ENCODE results near the gene FBXO34. TPM values are rescaled to one million over a fixed set of nuclear protein-coding genes. Genes with fewer than 3 reads are reported as not detected.

FBXO34 gene
- total and polyA plus RNA-seq, 2 of the 13 experiments (the other 11 are each of a cell fraction or from before 2014, with no cell fraction given): 8.8 to 13.5 TPM

GRCh38 chr14:55271572-55272298 lies 514 bp downstream of the FBXO34 start (continued):
- TF ChIP-seq IRF9 (CRISPR knock-in tag; IDR thresholded peaks at IDR 0.05; ENCODE audit: borderline replicate concordance) (no peak; the same call in 1 of the 2 replicates), ZNF230 (CRISPR knock-in tag; IDR thresholded peaks at IDR 0.05) (no peak), ZNF674 (CRISPR knock-in tag; IDR thresholded peaks at IDR 0.05; ENCODE audit: low read depth) (no peak), MXD1 (CRISPR knock-in tag; IDR thresholded peaks at IDR 0.05) (peak; percentile 65), CCDC6 (CRISPR knock-in tag; IDR thresholded peaks at IDR 0.05) (no peak), MAFG (CRISPR knock-in tag; IDR thresholded peaks at IDR 0.05) (0 out of 2 replicates have a peak, but pooled peaks have one; percentile 11), ZBTB42 (CRISPR knock-in tag; IDR thresholded peaks at IDR 0.05) (no peak), ZNF441 (CRISPR knock-in tag; IDR thresholded peaks at IDR 0.05; ENCODE audit: borderline replicate concordance) (no peak), MXI1 (IDR thresholded peaks at IDR 0.05; ENCODE audit: borderline replicate concordance, low read depth, low read length) (no peak), ZNF205 (CRISPR knock-in tag; IDR thresholded peaks at IDR 0.05) (no peak), ZFYVE20 (CRISPR knock-in tag; IDR thresholded peaks at IDR 0.05; ENCODE audit: borderline replicate concordance, low read depth) (no peak), ZNF530 (CRISPR knock-in tag; IDR thresholded peaks at IDR 0.05; ENCODE audit: low read depth) (no peak), SIN3A (IDR thresholded peaks at IDR 0.05; ENCODE audit: borderline replicate concordance, low read depth, low read length) (no peak), PHF21A (CRISPR knock-in tag; IDR thresholded peaks at IDR 0.05) (no peak), RXRB (CRISPR knock-in tag; IDR thresholded peaks at IDR 0.05; ENCODE audit: borderline replicate concordance) (no peak), ZNF781 (CRISPR knock-in tag; IDR thresholded peaks at IDR 0.05; ENCODE audit: borderline replicate concordance, not compliant biosample characterization) (no peak), TFDP1 (CRISPR knock-in tag; IDR thresholded peaks at IDR 0.05; ENCODE audit: borderline replicate concordance) (no peak), NAIF1 (CRISPR knock-in tag; IDR thresholded peaks at IDR 0.05; ENCODE audit: borderline replicate concordance) (no peak), ZFAT (CRISPR knock-in tag; conservative IDR thresholded peaks at IDR 0.05) (no peak), DMAP1 (CRISPR knock-in tag; IDR thresholded peaks at IDR 0.05) (no peak), ARHGAP35 (CRISPR knock-in tag; IDR thresholded peaks at IDR 0.05; ENCODE audit: borderline replicate concordance) (no peak), TERF1 (CRISPR knock-in tag; IDR thresholded peaks at IDR 0.05) (no peak), CHD2 (IDR thresholded peaks at IDR 0.05; ENCODE audit: low read depth, low read length) (no peak), TEAD2 (CRISPR knock-in tag; IDR thresholded peaks at IDR 0.05) (no peak), ZFP36L2 (CRISPR knock-in tag; IDR thresholded peaks at IDR 0.05) (no peak), MED8 (CRISPR knock-in tag; IDR thresholded peaks at IDR 0.05; ENCODE audit: insufficient replicate concordance) (peak; percentile 23), REXO4 (CRISPR knock-in tag; IDR thresholded peaks at IDR 0.05; ENCODE audit: borderline replicate concordance) (0 out of 2 replicates have a peak, but pooled peaks have one; percentile 48), SIX4 (CRISPR knock-in tag; IDR thresholded peaks at IDR 0.05) (no peak)

All from HepG2 (cell line).